GM18519 (cell line): ENCODE results near the gene IL36RN.
"Not testable (repeated sequence)": the region's sequence is repeated elsewhere in the genome, so short reads cannot be mapped to it uniquely, and the experiment has no call there.

Experiments used
- ATAC-seq: cut with Tn5 transposase; IDR thresholded peaks from one replicate; pipeline ENCODE4 v1.9.1; 2021; ENCODE audit warnings: mild to moderate bottlenecking, moderate library complexity; ENCODE audit not compliant: unreplicated experiment, low FRiP score

Gene IL36RN

DNA sequence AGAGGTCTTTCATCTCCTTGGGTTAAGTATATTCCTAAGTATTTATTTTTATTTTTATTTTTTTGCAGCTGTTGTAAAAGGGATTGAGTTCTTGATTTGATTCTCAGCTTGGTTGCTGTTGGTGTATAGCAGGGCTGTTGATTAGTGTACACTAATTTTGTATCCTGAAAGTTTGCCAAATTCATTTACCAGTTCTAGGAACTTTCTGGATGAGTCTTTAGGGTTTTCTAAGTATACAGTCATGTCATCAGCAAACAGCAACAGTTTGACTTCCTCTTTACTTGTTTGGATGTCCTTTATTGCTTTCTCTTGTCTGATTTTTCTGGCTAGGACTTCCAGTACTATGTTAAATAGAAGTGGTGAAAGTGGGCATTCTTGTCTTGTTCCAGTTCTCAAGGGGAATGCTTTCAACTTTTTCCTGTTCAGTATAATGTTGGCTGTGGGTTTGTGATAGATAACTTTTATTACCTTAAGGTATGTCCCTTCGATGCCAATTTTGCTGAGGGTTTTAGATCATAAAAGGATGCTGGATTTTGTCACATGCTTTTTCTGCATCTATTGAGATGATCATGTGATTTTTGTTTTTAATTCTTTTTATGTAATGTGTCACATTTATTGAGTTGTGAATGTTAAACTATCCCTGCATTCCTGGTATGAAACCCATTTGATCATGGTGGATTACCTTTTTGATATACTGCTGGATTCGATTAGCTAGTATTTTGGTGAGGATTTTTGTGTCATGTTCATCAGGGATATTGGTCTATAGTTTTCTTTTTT lies 38.0 kb downstream of the IL36RN start:
- not testable (repeated sequence) for ATAC-seq

- ATAC-seq: no peak
Observed at GRCh38 chr2:113098041-113098440, 39.0 kb downstream of the IL36RN start.

- no peak for ATAC-seq
Observed at GRCh38 chr2:113098532-113098931, 39.5 kb downstream of the IL36RN start.

DNA sequence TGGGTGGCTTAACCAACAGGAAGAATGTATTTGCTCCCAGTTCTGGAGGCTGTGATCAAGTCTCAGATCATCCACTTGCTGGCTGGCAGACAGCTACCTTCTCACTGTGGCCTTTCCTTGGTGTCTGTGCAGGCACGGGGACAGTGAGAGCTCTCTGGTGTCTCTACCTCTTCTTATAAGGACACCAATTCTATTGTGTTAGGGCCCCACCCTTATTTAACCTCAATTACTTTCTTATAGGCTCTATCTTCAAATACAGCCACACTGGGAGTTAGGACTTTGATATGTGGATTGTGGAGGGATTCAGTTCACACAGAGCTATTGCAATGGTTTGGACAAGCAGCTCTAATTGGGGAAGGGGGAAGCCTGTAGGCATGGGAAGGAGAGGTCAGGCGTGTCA lies 43.1 kb downstream of the IL36RN start:
- ATAC-seq: no peak

GRCh38 chr2:113103277-113103676 lies 44.3 kb downstream of the IL36RN start:
- ATAC-seq: no peak

- ATAC-seq: no peak
Observed at GRCh38 chr2:113104054-113104611, 45.1 kb downstream of the IL36RN start.

DNA sequence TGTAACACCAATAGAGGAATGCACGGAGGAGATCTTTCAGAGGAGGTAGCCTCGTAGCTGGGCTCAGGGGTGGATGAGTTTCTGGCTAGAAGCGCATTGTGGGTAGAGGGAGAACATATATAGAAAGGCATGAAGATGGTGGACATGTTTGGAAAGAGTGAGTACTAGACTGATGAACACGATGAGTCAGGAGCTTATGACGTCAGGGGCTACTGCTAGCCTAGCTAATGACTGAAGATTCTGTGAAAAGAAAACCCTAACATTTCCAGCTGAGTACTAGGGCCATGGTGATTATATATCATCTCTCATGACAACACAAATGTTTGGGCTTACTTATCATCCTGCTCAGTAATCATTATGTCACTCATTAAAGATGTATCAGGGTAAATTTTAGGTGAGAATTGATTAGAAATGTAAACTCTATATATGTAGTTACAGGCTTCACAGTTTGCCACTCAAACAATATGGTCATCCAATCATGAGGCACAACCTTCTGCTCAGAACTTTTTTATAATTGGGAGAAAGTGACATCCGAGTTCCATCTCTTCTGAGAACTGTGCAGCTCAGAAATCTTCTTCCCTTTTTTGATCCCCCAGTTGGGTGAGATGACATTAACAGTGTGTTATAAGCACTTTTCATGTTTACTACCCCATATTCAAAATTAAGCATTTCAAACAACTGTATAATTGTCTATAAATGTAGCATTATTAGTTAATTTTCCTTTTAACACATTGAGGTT lies 46.2 kb downstream of the IL36RN start:
- ATAC-seq: no peak

DNA sequence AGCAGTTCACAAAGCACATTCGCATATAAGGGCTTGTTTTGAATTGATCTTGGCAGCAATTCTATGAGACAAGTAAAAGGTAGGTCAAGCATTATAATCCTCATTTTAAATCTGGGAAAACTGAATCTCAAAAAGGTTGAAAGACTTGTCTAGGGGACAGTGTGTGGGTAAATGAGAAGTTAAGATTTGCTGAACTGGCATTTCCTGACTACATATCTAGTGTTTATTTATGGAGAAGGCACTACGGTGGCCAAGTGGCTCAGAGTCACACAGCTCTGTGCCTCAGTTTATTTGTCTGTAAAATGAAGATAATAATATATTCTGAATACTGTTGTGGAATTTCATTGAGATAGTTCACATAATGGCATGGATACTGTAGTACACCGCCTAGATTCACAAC lies 52.1 kb downstream of the IL36RN start:
- no peak for ATAC-seq

DNA sequence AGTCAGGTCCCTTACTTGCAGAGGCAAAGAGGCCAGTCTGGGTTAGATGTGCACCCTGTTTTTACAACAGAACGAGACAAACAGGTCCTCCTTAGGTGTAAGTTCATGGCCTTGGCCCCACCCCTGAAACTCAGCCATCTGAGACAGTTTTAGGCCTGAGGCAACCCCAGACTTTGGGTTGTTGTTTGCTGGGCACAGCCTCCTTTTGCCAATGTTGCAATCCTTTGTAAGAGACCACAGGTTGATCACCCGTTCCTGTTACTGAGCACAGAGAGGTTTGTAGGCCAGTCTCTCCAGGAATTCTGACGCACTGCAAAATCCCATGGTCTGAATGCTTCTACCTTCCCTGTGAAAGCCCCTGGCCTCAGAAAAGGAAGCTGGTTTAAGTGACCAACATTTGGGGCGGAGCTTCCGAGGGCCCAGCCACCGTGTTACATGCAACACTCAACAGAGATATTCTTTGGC lies 52.9 kb downstream of the IL36RN start:
- ATAC-seq: no peak

DNA sequence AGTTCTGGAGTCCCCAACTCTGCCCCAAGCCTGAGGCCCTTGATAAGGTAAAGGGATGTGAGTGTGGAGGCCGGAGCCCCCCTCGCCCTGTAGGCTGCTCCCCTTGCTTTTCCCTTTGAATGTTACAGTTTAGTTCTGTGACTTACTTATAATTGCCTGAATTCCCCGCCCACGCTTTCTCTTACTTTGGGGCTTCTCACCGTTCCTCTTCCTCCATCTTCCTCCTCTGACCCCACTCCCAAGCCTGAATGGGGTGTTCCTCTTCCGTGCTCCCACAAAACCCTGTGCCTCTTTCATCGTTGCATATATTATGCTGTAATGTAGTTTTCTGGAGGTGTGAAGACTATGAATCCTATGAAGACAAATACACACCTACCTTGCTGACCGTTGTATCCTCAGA lies 53.4 kb downstream of the IL36RN start:
- ATAC-seq: no peak

GRCh38 chr2:113112871-113113270 lies 53.9 kb downstream of the IL36RN start:
- no peak for ATAC-seq

GRCh38 chr2:113113807-113114206 lies 54.8 kb downstream of the IL36RN start:
- no peak for ATAC-seq
